K562 (cell line): ENCODE data around the gene STAT6. TPM values are rescaled to one million over a fixed set of nuclear protein-coding genes. Genes with fewer than 3 reads are reported as not detected.

ENCODE experiments used
- CBFB ChIP-seq: sonication (generic); formaldehyde crosslinking; IDR thresholded peaks from 2 replicates; pipeline ENCODE4 v1.4.0; 2020; ENCODE audit warnings: mild to moderate bottlenecking, missing genetic modification reagents
- ESRRB ChIP-seq: fragments of 250-450 bp; sonication (Bioruptor Pico); IDR thresholded peaks from 2 replicates; pipeline ENCODE4 v1.5.0; 2020; ENCODE audit warnings: mild to moderate bottlenecking, moderate library complexity, borderline replicate concordance
- FOXK2 ChIP-seq, 2 experiments: fragments of 450-650 bp; IDR thresholded peaks in 1 of 2; conservative IDR thresholded peaks in 1 of 2; 2 replicates each; pipeline ENCODE4 v1.6.1; 2016; ENCODE audit warnings: low read depth in 2 of 2, mild to moderate bottlenecking in 1 of 2
- HNRNPL ChIP-seq: fragments of 200-400 bp; formaldehyde crosslinking; IDR thresholded peaks from 2 replicates; pipeline ENCODE4 v1.6.1; 2017; ENCODE audit warnings: low read depth, mild to moderate bottlenecking, low read length
- JUND ChIP-seq, 2 experiments: IDR thresholded peaks; 2 replicates in 1 of 2; 3 replicates in 1 of 2; pipeline ENCODE4 v1.6.1; 2011; ENCODE audit warnings: borderline replicate concordance in 2 of 2, low read depth in 2 of 2, low read length in 2 of 2, improper control_type of control experiment in 1 of 2, missing biosample characterization in 1 of 2, missing genetic modification characterization in 1 of 2, missing genetic modification reagents in 1 of 2
- MEF2A ChIP-seq: IDR thresholded peaks from 2 replicates; pipeline ENCODE4 v1.6.1; 2011; ENCODE audit warnings: low read depth, mild to moderate bottlenecking, low read length, moderate library complexity; ENCODE audit not compliant: control insufficient read depth
- NR2C1 ChIP-seq, 2 experiments: fragments of 450-650 bp; IDR thresholded peaks; 2 replicates each; pipeline ENCODE4 v1.6.1; 2017; ENCODE audit warnings: mild to moderate bottlenecking in 2 of 2, antibody characterized with exemption in 1 of 2, inconsistent platforms in 1 of 2, missing compliant biosample characterization in 1 of 2, missing genetic modification characterization in 1 of 2
- NR4A1 ChIP-seq, 2 experiments: fragments of 250-450 bp in 1 of 2; fragments of 450-650 bp in 1 of 2; sonication (Bioruptor Pico) in 1 of 2; IDR thresholded peaks; 2 replicates each; pipeline versions ENCODE4 v1.4.0 to v1.6.1; 2016 to 2020; ENCODE audit warnings: mild to moderate bottlenecking in 2 of 2, missing compliant biosample characterization in 1 of 2, missing genetic modification characterization in 1 of 2, moderate library complexity in 1 of 2
- RB1 ChIP-seq: fragments of 450-650 bp; IDR thresholded peaks from 2 replicates; pipeline ENCODE4 v1.6.1; 2017; ENCODE audit warnings: low read depth, mild to moderate bottlenecking
- TOE1 ChIP-seq, 2 experiments: fragments of 450-650 bp in 1 of 2; sonication (generic) in 1 of 2; formaldehyde crosslinking in 1 of 2; IDR thresholded peaks; 2 replicates each; pipeline versions ENCODE4 v1.7.1 to v1.8.0; 2016 to 2022; ENCODE audit warnings: borderline replicate concordance in 2 of 2, mild to moderate bottlenecking in 2 of 2, antibody characterized with exemption in 1 of 2, inconsistent platforms in 1 of 2, low read depth in 1 of 2, missing genetic modification reagents in 1 of 2, moderate library complexity in 1 of 2
- ZSCAN32 ChIP-seq: fragments of 450-650 bp; formaldehyde crosslinking; IDR thresholded peaks from 2 replicates; pipeline ENCODE4 v1.4.0; 2020; ENCODE audit warnings: mild to moderate bottlenecking, moderate library complexity
- polyA plus RNA-seq, 8 experiments: library from polyadenylated mRNA; depleted of rRNA in 4 of 8; stranded (reverse) in 5 of 8; unstranded in 3 of 8; fragments of >200 nt; fragmentation: Nextera tagmentation in 2 of 8; fragmentation: Illumina TruSeq in 1 of 8; extraction: Ambion mirVana in 2 of 8; extraction: Trizol in 1 of 8; gene quantifications; 2 replicates each; pipeline versions ENCODE4 v1.2.1 to v1.2.3, GENCODE V29; 2011 to 2014; ENCODE audit warnings: inconsistent platforms in 1 of 8, missing spikeins in 1 of 8
- total RNA-seq, 7 experiments: library from RNA; depleted of rRNA in 6 of 7; stranded (reverse); fragments of >200 nt in 6 of 7; fragmentation: Illumina TruSeq in 2 of 7; extraction: Trizol in 2 of 7; gene quantifications; 2 replicates each; pipeline versions ENCODE4 v1.2.1 to v1.2.3, GENCODE V29; 2011 to 2021; ENCODE audit warnings: low replicate concordance in 1 of 7
- TF ChIP-seq, protein P1 (sequence below): fragments of 250-450 bp; sonication (Bioruptor Pico); IDR thresholded peaks from 2 replicates; pipeline ENCODE4 v1.5.0; 2022; ENCODE audit warnings: mild to moderate bottlenecking
- TF ChIP-seq, protein P2 (sequence below): sonication (generic); formaldehyde crosslinking; IDR thresholded peaks from 2 replicates; pipeline ENCODE4 v1.8.0; 2022; ENCODE audit warnings: mild to moderate bottlenecking, missing genetic modification reagents, borderline replicate concordance
- TF ChIP-seq, protein P3 (sequence below): fragments of 250-450 bp; sonication (Bioruptor Pico); IDR thresholded peaks from 2 replicates; pipeline ENCODE4 v1.5.0; 2021
- TF ChIP-seq, protein P4 (sequence below): sonication (generic); formaldehyde crosslinking; IDR thresholded peaks from 2 replicates; pipeline ENCODE4 v1.9.0; 2022; ENCODE audit warnings: mild to moderate bottlenecking, missing genetic modification reagents

STAT6 gene
- total and polyA plus RNA-seq, 9 of the 15 experiments (the other 6 are each of a cell fraction or from before 2014, with no cell fraction given): 2.4 to 49.5 (median 26.5) TPM

DNA sequence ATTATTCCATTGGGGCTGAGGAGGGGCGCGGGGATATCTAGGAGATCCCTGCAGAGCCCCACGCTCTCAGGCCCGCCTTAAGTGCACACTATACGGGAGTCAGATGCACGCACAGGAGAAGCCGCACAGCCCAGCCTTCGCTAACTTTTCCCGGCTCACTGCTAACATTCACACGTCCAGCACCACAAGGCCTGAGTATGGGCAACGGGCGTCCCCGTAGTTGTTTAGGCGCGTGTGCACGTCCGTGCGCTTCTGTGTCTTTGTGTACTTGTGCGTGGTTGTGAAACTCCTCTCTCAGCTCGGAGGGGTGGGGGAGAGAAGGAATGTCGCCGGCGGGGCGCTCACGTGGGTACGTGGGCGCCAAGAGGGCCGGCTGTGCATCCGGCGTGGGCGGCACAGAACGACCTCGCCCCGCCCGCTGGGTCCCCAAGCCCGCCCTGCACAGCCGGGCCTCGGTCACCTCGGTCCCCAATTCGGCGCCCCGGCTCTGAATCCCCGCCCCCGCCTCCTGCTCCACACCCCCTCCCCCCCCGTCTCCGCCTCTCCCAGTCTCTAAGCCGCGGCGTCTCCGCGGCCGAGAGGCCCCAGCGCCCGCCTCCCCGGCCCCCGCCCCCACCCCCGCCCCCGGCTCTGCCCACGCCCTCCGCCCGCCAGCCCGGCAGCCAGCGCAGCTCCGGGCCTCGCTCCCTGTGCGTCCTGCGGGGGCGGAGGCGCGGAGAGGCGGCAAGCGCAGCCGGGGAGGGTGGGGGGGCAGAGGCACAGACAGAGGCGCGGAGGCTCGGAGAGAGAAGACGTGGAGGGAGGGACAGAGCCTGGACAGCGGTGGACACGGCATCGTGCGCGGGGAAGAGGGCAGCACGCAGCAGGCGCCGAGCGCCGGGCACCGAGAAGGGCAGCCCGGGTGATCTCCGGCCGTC lies 22.6 kb downstream of the STAT6 start, which contains the start of gene NAB2 (continued):
- TF ChIP-seq, protein P1, sequence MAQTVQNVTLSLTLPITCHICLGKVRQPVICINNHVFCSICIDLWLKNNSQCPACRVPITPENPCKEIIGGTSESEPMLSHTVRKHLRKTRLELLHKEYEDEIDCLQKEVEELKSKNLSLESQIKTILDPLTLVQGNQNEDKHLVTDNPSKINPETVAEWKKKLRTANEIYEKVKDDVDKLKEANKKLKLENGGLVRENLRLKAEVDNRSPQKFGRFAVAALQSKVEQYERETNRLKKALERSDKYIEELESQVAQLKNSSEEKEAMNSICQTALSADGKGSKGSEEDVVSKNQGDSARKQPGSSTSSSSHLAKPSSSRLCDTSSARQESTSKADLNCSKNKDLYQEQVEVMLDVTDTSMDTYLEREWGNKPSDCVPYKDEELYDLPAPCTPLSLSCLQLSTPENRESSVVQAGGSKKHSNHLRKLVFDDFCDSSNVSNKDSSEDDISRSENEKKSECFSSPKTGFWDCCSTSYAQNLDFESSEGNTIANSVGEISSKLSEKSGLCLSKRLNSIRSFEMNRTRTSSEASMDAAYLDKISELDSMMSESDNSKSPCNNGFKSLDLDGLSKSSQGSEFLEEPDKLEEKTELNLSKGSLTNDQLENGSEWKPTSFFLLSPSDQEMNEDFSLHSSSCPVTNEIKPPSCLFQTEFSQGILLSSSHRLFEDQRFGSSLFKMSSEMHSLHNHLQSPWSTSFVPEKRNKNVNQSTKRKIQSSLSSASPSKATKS (CRISPR knock-in tag): no peak
- TF ChIP-seq RB1 (peak; percentile 77; the same call in 1 of the 2 replicates), FOXK2 (conservative IDR thresholded peaks at IDR 0.05 in 1 of 2, IDR thresholded peaks at IDR 0.05 in 1 of 2; ENCODE audit: low read depth in 2 of 2) (no peak; a peak in 2 of 4 replicates), CBFB (CRISPR knock-in tag) (no peak), ESRRB (CRISPR knock-in tag) (no peak), HNRNPL (no peak), MEF2A (no peak), JUND (IDR thresholded peaks at IDR 0.05; ENCODE audit: borderline replicate concordance, low read depth, low read length) (peak; percentile 29), JUND (tag; IDR thresholded peaks at IDR 0.05; ENCODE audit: borderline replicate concordance, low read depth, low read length) (peak; percentile 44; the same call in 2 of the 3 replicates), NR2C1 (IDR thresholded peaks at IDR 0.05) (no peak), NR2C1 (tag; IDR thresholded peaks at IDR 0.05) (no peak), NR4A1 (CRISPR knock-in tag; IDR thresholded peaks at IDR 0.05) (no peak), NR4A1 (tag; IDR thresholded peaks at IDR 0.05) (peak; percentile 67; the same call in 1 of the 2 replicates), TOE1 (IDR thresholded peaks at IDR 0.05; ENCODE audit: borderline replicate concordance) (peak; percentile 31; the same call in 1 of the 2 replicates), TOE1 (CRISPR knock-in tag; IDR thresholded peaks at IDR 0.05; ENCODE audit: borderline replicate concordance, low read depth) (no peak), ZSCAN32 (CRISPR knock-in tag) (no peak)
- TF ChIP-seq, protein P2, sequence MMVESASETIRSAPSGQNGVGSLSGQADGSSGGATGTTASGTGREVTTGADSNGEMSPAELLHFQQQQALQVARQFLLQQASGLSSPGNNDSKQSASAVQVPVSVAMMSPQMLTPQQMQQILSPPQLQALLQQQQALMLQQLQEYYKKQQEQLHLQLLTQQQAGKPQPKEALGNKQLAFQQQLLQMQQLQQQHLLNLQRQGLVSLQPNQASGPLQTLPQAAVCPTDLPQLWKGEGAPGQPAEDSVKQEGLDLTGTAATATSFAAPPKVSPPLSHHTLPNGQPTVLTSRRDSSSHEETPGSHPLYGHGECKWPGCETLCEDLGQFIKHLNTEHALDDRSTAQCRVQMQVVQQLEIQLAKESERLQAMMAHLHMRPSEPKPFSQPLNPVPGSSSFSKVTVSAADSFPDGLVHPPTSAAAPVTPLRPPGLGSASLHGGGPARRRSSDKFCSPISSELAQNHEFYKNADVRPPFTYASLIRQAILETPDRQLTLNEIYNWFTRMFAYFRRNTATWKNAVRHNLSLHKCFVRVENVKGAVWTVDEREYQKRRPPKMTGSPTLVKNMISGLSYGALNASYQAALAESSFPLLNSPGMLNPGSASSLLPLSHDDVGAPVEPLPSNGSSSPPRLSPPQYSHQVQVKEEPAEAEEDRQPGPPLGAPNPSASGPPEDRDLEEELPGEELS (CRISPR knock-in tag): no peak
- TF ChIP-seq, protein P3, sequence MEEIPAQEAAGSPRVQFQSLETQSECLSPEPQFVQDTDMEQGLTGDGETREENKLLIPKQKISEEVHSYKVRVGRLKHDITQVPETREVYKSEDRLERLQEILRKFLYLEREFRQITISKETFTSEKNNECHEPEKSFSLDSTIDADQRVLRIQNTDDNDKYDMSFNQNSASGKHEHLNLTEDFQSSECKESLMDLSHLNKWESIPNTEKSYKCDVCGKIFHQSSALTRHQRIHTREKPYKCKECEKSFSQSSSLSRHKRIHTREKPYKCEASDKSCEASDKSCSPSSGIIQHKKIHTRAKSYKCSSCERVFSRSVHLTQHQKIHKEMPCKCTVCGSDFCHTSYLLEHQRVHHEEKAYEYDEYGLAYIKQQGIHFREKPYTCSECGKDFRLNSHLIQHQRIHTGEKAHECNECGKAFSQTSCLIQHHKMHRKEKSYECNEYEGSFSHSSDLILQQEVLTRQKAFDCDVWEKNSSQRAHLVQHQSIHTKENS (CRISPR knock-in tag): no peak
- TF ChIP-seq, protein P4, sequence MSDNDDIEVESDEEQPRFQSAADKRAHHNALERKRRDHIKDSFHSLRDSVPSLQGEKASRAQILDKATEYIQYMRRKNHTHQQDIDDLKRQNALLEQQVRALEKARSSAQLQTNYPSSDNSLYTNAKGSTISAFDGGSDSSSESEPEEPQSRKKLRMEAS (CRISPR knock-in tag): peak; percentile 87
